ENCODE data around the gene NKAIN2. TPM values are rescaled to one million over a fixed set of nuclear protein-coding genes. Genes with fewer than 3 reads are reported as not detected.

The NKAIN2 gene
- total RNA-seq, 1 experiment from 2014 or later: not detected

DNA sequence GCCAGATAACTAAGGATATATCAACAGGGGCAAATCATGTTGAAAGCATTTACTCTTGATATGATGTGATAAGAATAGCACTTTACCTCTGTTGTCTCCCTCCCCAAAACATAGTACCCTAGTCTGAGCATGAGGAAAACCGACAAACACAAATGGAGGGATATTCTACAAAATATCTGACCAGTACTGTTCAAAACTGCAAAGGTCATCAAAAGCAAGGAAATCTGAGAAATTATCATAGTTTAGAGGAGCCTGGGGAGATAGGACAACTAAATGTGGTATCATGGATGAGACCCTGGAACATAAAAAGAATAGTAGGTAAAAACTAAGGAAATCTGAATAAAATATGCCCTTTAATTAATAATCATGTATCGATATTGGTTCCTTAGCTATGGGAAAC is 675.2 kb downstream of the NKAIN2 start:
- Histone ChIP-seq H4K20me1 (ENCODE audit: insufficient read depth) (no peaks in the 10 kb centered on the region; the same call in 1 of the 2 replicates), H3K27me3 (ENCODE audit: insufficient read depth, low read length) (peaks cover 3% of the 10 kb centered on the region; the same call in 1 of the 2 replicates), H3K27ac (ENCODE audit: low read depth, low read length) (no peak overlapping the region), H3K9ac (ENCODE audit: low read length) (no peak overlapping the region), H3K36me3 (ENCODE audit: control insufficient read depth in 1 of 2, insufficient read depth in 2 of 2, low read length in 2 of 2) (no peaks in the 10 kb centered on the region), H3K9me3 (ENCODE audit: control insufficient read depth in 1 of 2, insufficient read depth in 1 of 2, low read depth in 1 of 2, low read length in 2 of 2) (no peaks in the 10 kb centered on the region), H2AFZ (ENCODE audit: low read depth, low read length, poor library complexity, severe bottlenecking) (no peak overlapping the region), H3K4me1 (ENCODE audit: control insufficient read depth in 1 of 2, insufficient read depth in 2 of 2, low read length in 2 of 2) (no peaks in the 10 kb centered on the region), H3K9me2 (ENCODE audit: insufficient read depth) (no peaks in the 10 kb centered on the region), H3K4me2 (ENCODE audit: low read length) (no peak overlapping the region), H3K79me2 (ENCODE audit: insufficient read depth, low read length) (no peaks in the 10 kb centered on the region), H3K4me3 (replicated peaks in 1 of 2; ENCODE audit: low read depth in 1 of 2, low read length in 2 of 2) (no peak overlapping the region)
- intact Hi-C loops (cut with micrococcal nuclease): no loop called here
- no peak for TF ChIP-seq ZNF274 (IDR thresholded peaks at IDR 0.05; ENCODE audit: low read depth, low read length)
- TF ChIP-seq JUND (IDR thresholded peaks at IDR 0.05): no peak
- no peak for TF ChIP-seq ELF1 (IDR thresholded peaks at IDR 0.05; ENCODE audit: borderline replicate concordance, low read depth)
- TF ChIP-seq SRF (IDR thresholded peaks at IDR 0.05; ENCODE audit: low read depth): no peak
- BruUV-seq (replicated peaks): no TSS peak
- DNase-seq (ENCODE audit: low read depth, low spot score): no peak
- POLR2A ChIA-PET: no interaction called here
- RAD21 ChIA-PET (ENCODE audit: low non-redundant PET in 1 of 2, low total read pairs in 2 of 2, uncharacterized antibody in 2 of 2, unreplicated experiment in 2 of 2): no interaction called here
- ATAC-seq: no peak
- CTCF ChIA-PET: no interaction called here

GRCh38 chr6:124479991-124480430 is 676.3 kb downstream of the NKAIN2 start:
- CTCF ChIA-PET: no interaction called here
- H3K4me3 ChIP-seq (replicated peaks in 1 of 2; ENCODE audit: low read depth in 1 of 2, low read length in 2 of 2): no peak overlapping the region
- H3K9ac ChIP-seq (ENCODE audit: low read length): no peak overlapping the region
- no peaks in the 10 kb centered on the region for H3K4me1 ChIP-seq (ENCODE audit: control insufficient read depth in 1 of 2, insufficient read depth in 2 of 2, low read length in 2 of 2)
- no peaks in the 10 kb centered on the region for H3K36me3 ChIP-seq (ENCODE audit: control insufficient read depth in 1 of 2, insufficient read depth in 2 of 2, low read length in 2 of 2)
- no peak for ATAC-seq
- H3K9me2 ChIP-seq (ENCODE audit: insufficient read depth): no peaks in the 10 kb centered on the region
- H4K20me1 ChIP-seq (ENCODE audit: insufficient read depth): no peaks in the 10 kb centered on the region; the same call in 1 of the 2 replicates
- DNase-seq (ENCODE audit: low read depth, low spot score): no peak
- H3K27ac ChIP-seq (ENCODE audit: low read depth, low read length): no peak overlapping the region
- no TSS peak for BruUV-seq (replicated peaks)
- RAD21 ChIA-PET (ENCODE audit: low non-redundant PET in 1 of 2, low total read pairs in 2 of 2, uncharacterized antibody in 2 of 2, unreplicated experiment in 2 of 2): no interaction called here
- intact Hi-C loops (cut with micrococcal nuclease): no loop called here
- H3K79me2 ChIP-seq (ENCODE audit: insufficient read depth, low read length): no peaks in the 10 kb centered on the region
- no peak overlapping the region for H2AFZ ChIP-seq (ENCODE audit: low read depth, low read length, poor library complexity, severe bottlenecking)
- POLR2A ChIA-PET: no interaction called here
- H3K27me3 ChIP-seq (ENCODE audit: insufficient read depth, low read length): peaks cover 3% of the 10 kb centered on the region; the same call in 1 of the 2 replicates
- H3K4me2 ChIP-seq (ENCODE audit: low read length): no peak overlapping the region
- no peaks in the 10 kb centered on the region for H3K9me3 ChIP-seq (ENCODE audit: control insufficient read depth in 1 of 2, insufficient read depth in 1 of 2, low read depth in 1 of 2, low read length in 2 of 2)
- TF ChIP-seq ATF3 (IDR thresholded peaks at IDR 0.05) (no peak), CTCF (IDR thresholded peaks at IDR 0.05 in 2 of 3, conservative IDR thresholded peaks at IDR 0.05 in 1 of 3; ENCODE audit: borderline replicate concordance in 1 of 3, insufficient read depth in 1 of 3, low read depth in 2 of 3, low read length in 2 of 3) (no peak), YY1 (IDR thresholded peaks at IDR 0.05; ENCODE audit: extremely low read depth, insufficient replicate concordance, low read depth, low read length) (no peak), EGR1 (IDR thresholded peaks at IDR 0.05; ENCODE audit: low read depth) (no peak), ZNF274 (IDR thresholded peaks at IDR 0.05; ENCODE audit: low read depth, low read length) (no peak), MAX (IDR thresholded peaks at IDR 0.05) (no peak), JUND (IDR thresholded peaks at IDR 0.05) (no peak), CBX3 (IDR thresholded peaks at IDR 0.05; ENCODE audit: low read depth) (no peak), SIN3A (IDR thresholded peaks at IDR 0.05; ENCODE audit: low read depth) (no peak), TCF7L2 (IDR thresholded peaks at IDR 0.05; ENCODE audit: borderline replicate concordance, extremely low read depth, insufficient read depth, insufficient read length) (no peak), POLR2AphosphoS5 (IDR thresholded peaks at IDR 0.05; ENCODE audit: low read depth, low read length) (no peak), EZH2 (IDR thresholded peaks at IDR 0.05) (no peak)
- TF ChIP-seq, protein P1, sequence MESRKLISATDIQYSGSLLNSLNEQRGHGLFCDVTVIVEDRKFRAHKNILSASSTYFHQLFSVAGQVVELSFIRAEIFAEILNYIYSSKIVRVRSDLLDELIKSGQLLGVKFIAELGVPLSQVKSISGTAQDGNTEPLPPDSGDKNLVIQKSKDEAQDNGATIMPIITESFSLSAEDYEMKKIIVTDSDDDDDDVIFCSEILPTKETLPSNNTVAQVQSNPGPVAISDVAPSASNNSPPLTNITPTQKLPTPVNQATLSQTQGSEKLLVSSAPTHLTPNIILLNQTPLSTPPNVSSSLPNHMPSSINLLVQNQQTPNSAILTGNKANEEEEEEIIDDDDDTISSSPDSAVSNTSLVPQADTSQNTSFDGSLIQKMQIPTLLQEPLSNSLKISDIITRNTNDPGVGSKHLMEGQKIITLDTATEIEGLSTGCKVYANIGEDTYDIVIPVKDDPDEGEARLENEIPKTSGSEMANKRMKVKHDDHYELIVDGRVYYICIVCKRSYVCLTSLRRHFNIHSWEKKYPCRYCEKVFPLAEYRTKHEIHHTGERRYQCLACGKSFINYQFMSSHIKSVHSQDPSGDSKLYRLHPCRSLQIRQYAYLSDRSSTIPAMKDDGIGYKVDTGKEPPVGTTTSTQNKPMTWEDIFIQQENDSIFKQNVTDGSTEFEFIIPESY (IDR thresholded peaks at IDR 0.05; ENCODE audit: extremely low read depth, insufficient replicate concordance, low read length): no peak
